ENCODE data around the gene PTRH1. TPM values are rescaled to one million over a fixed set of nuclear protein-coding genes. Genes with fewer than 3 reads are reported as not detected.

The PTRH1 gene
- total and polyA plus RNA-seq, 2 of the 13 experiments (the other 11 are each of a cell fraction or from before 2014, with no cell fraction given) = 4.0 to 10.4 TPM

DNA sequence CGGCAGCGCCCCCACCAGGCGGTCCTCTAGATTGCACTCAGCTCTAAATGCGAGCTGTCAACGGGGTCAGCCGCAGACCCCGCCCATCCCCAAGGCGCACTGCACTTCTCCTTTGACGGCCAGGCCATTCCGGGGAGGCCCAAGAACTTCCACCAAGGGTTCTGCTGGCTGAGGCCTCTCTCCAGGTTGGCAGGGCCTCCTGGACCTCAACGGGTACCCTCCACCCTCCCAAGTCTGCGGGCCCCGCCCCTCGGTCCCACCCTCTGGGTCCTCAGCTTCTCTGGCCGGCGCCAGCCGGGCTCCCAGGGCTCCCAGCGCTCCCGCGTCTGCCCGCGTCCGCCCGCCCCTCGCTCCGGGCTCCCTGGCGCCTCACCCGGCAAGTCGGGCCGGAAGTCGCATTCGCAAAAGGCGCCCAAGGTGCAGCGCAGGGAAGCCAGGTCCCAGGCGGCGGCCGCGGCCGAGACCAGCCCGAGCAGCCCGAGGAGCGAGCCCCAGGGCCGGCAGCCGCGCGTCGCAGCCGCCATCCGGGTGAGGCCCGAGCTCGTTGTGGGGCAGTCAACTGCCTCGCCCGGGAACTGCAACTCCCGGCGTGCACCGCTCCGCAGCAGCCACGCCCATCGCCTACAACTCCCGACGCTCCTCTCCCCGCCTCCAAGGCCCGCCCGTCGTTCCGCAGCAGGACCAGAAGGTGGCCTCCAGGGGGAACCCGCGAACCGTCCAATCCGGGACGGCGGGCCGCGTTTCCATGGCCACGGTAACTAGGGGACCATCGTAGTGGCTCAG is 19.5 kb upstream of the PTRH1 start, which contains the start of gene TOR2A (continued):
- TF ChIP-seq MEIS1 (CRISPR knock-in tag; IDR thresholded peaks at IDR 0.05; ENCODE audit: borderline replicate concordance) (peak; percentile 68; the same call in 1 of the 2 replicates), NFE2 (CRISPR knock-in tag; IDR thresholded peaks at IDR 0.05) (no peak), ZNF235 (CRISPR knock-in tag; IDR thresholded peaks at IDR 0.05; ENCODE audit: borderline replicate concordance) (no peak), ZNF660 (CRISPR knock-in tag; IDR thresholded peaks at IDR 0.05; ENCODE audit: borderline replicate concordance, low read depth) (no peak), ATF7-NPFF (CRISPR knock-in tag; IDR thresholded peaks at IDR 0.05; ENCODE audit: low read depth) (peak; percentile 69; the same call in 1 of the 2 replicates), ZFP62 (CRISPR knock-in tag; IDR thresholded peaks at IDR 0.05) (peak; percentile 85; the same call in 1 of the 2 replicates), AKAP8 (CRISPR knock-in tag; IDR thresholded peaks at IDR 0.05) (0 out of 2 replicates have a peak, but pooled peaks have one; percentile 27), CENPT (CRISPR knock-in tag; IDR thresholded peaks at IDR 0.05; ENCODE audit: low read depth) (no peak), ZNF577 (CRISPR knock-in tag; IDR thresholded peaks at IDR 0.05; ENCODE audit: borderline replicate concordance, low read depth) (no peak; the same call in 1 of the 2 replicates), ZNF513 (CRISPR knock-in tag; conservative IDR thresholded peaks at IDR 0.05) (0 out of 2 replicates have a peak, but pooled peaks have one; percentile 20), ZIK1 (CRISPR knock-in tag; IDR thresholded peaks at IDR 0.05; ENCODE audit: borderline replicate concordance, low read depth) (0 out of 2 replicates have a peak, but pooled peaks have one; percentile 4), PATZ1 (CRISPR knock-in tag; IDR thresholded peaks at IDR 0.05) (peak; percentile 38; the same call in 1 of the 2 replicates), MLLT10 (CRISPR knock-in tag; IDR thresholded peaks at IDR 0.05) (no peak)
- TF ChIP-seq, protein P1, sequence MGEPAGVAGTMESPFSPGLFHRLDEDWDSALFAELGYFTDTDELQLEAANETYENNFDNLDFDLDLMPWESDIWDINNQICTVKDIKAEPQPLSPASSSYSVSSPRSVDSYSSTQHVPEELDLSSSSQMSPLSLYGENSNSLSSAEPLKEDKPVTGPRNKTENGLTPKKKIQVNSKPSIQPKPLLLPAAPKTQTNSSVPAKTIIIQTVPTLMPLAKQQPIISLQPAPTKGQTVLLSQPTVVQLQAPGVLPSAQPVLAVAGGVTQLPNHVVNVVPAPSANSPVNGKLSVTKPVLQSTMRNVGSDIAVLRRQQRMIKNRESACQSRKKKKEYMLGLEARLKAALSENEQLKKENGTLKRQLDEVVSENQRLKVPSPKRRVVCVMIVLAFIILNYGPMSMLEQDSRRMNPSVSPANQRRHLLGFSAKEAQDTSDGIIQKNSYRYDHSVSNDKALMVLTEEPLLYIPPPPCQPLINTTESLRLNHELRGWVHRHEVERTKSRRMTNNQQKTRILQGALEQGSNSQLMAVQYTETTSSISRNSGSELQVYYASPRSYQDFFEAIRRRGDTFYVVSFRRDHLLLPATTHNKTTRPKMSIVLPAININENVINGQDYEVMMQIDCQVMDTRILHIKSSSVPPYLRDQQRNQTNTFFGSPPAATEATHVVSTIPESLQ (CRISPR knock-in tag; conservative IDR thresholded peaks at IDR 0.05) = peak; percentile 5; the same call in 1 of the 2 replicates
- TF ChIP-seq, protein P2, sequence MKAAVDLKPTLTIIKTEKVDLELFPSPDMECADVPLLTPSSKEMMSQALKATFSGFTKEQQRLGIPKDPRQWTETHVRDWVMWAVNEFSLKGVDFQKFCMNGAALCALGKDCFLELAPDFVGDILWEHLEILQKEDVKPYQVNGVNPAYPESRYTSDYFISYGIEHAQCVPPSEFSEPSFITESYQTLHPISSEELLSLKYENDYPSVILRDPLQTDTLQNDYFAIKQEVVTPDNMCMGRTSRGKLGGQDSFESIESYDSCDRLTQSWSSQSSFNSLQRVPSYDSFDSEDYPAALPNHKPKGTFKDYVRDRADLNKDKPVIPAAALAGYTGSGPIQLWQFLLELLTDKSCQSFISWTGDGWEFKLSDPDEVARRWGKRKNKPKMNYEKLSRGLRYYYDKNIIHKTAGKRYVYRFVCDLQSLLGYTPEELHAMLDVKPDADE (CRISPR knock-in tag; IDR thresholded peaks at IDR 0.05) = no peak
- TF ChIP-seq, protein P3, sequence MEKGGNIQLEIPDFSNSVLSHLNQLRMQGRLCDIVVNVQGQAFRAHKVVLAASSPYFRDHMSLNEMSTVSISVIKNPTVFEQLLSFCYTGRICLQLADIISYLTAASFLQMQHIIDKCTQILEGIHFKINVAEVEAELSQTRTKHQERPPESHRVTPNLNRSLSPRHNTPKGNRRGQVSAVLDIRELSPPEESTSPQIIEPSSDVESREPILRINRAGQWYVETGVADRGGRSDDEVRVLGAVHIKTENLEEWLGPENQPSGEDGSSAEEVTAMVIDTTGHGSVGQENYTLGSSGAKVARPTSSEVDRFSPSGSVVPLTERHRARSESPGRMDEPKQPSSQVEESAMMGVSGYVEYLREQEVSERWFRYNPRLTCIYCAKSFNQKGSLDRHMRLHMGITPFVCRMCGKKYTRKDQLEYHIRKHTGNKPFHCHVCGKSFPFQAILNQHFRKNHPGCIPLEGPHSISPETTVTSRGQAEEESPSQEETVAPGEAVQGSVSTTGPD (CRISPR knock-in tag; IDR thresholded peaks at IDR 0.05) = no peak
- TF ChIP-seq, protein P4, sequence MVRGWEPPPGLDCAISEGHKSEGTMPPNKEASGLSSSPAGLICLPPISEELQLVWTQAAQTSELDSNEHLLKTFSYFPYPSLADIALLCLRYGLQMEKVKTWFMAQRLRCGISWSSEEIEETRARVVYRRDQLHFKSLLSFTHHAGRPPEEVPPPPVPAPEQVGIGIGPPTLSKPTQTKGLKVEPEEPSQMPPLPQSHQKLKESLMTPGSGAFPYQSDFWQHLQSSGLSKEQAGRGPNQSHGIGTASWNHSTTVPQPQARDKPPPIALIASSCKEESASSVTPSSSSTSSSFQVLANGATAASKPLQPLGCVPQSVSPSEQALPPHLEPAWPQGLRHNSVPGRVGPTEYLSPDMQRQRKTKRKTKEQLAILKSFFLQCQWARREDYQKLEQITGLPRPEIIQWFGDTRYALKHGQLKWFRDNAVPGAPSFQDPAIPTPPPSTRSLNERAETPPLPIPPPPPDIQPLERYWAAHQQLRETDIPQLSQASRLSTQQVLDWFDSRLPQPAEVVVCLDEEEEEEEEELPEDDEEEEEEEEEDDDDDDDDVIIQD (CRISPR knock-in tag; IDR thresholded peaks at IDR 0.05; ENCODE audit: low read depth) = peak; percentile 24; the same call in 1 of the 2 replicates
